HCT116 (cell line): Measurements from ENCODE around the gene ZNF423. TPM values are rescaled to one million over a fixed set of nuclear protein-coding genes. Genes with fewer than 3 reads are reported as not detected.

Source experiments
- ATAC-seq: fragments of 200-7000 bp; cut with Tn5 transposase; 2 replicates; pipeline ENCODE4 v1.9.1; 2020; ENCODE audit warnings: mild to moderate bottlenecking, moderate library complexity
- BruUV-seq: library from RNA; stranded (reverse); fragments of 400-500 nt; replicated peaks from 2 replicates; lab custom pipeline; 2021; lab: Mats Ljungman, UMichigan
- CTCF ChIA-PET: fragments of 300-600 bp; sonication (Branson Sonifier 250); formaldehyde crosslinking; loops from one replicate; lab custom pipeline; 2021; ENCODE audit warnings: antibody characterized with exemption; lab: Charles Lee
- POLR2A ChIA-PET: fragments of 300-600, 350-600 bp; sonication (Branson Sonifier 250); formaldehyde crosslinking; loops from one replicate; lab custom pipeline; 2021; ENCODE audit warnings: antibody characterized with exemption; lab: Charles Lee
- RAD21 ChIA-PET, 2 experiments: fragments of 300-600 bp; sonication (Branson Sonifier 250); formaldehyde crosslinking; loops; one replicate each; lab custom pipeline; 2023; ENCODE audit warnings: low total read pairs in 2 of 2; ENCODE audit not compliant: uncharacterized antibody in 2 of 2, unreplicated experiment in 2 of 2, low non-redundant PET in 1 of 2; lab: Charles Lee
- DNase-seq: peaks from one replicate; pipeline ENCODE4 v3.0.0-alpha.2; 2010; ENCODE audit warnings: low read depth, low spot score
- H2AFZ ChIP-seq: fragments of 200-600 bp; shearing (Covaris generic), sonication (generic); 2 replicates; pipeline ENCODE4 v1.6.1; 2017; ENCODE audit warnings: low read depth, mixed run types, mixed read lengths, antibody characterized with exemption, low read length; ENCODE audit not compliant: poor library complexity, severe bottlenecking
- H3K27ac ChIP-seq: 2 replicates; pipeline ENCODE4 v1.5.1; 2012; ENCODE audit warnings: low read depth, low read length
- H3K27me3 ChIP-seq: fragments of 200-600 bp; sonication (generic); 2 replicates; pipeline ENCODE4 v1.6.1; 2016; ENCODE audit warnings: mixed run types, low read length, mixed read lengths; ENCODE audit not compliant: insufficient read depth
- H3K36me3 ChIP-seq, 2 experiments: fragments of 200-500 bp in 1 of 2; fragments of 200-600 bp in 1 of 2; sonication (Bioruptor generic) in 1 of 2; sonication (generic) in 1 of 2; 2 replicates each; pipeline versions ENCODE4 v1.5.1 to v1.6.1; 2014 to 2016; ENCODE audit warnings: low read length in 2 of 2, inconsistent platforms in 1 of 2, mixed read lengths in 1 of 2, mixed run types in 1 of 2; ENCODE audit not compliant: insufficient read depth in 2 of 2, control insufficient read depth in 1 of 2
- H3K4me1 ChIP-seq, 2 experiments: fragments of 200-600 bp in 1 of 2; sonication (generic) in 1 of 2; 2 replicates each; pipeline versions ENCODE4 v1.5.1 to v1.6.1; 2012 to 2017; ENCODE audit warnings: low read length in 2 of 2, inconsistent platforms in 1 of 2, mild to moderate bottlenecking in 1 of 2, mixed read lengths in 1 of 2, mixed run types in 1 of 2, moderate library complexity in 1 of 2; ENCODE audit not compliant: insufficient read depth in 2 of 2, control insufficient read depth in 1 of 2
- H3K4me2 ChIP-seq: fragments of 200-600 bp; sonication (generic); 2 replicates; pipeline ENCODE4 v1.6.1; 2017; ENCODE audit warnings: mixed run types, low read length, mixed read lengths
- H3K4me3 ChIP-seq, 2 experiments: fragments of 200-600 bp in 1 of 2; sonication (generic) in 1 of 2; replicated peaks in 1 of 2; 2 replicates each; pipeline ENCODE4 v1.5.1; 2011 to 2016; ENCODE audit warnings: low read length in 2 of 2, control low read depth in 1 of 2, low read depth in 1 of 2, mild to moderate bottlenecking in 1 of 2, mixed read lengths in 1 of 2, mixed run types in 1 of 2
- H3K79me2 ChIP-seq: fragments of 200-600 bp; sonication (generic); 2 replicates; pipeline ENCODE4 v1.6.1; 2017; ENCODE audit warnings: mild to moderate bottlenecking, mixed run types, low read length, moderate library complexity, mixed read lengths; ENCODE audit not compliant: insufficient read depth
- H3K9ac ChIP-seq: fragments of 200-600 bp; sonication (generic); 2 replicates; pipeline ENCODE4 v1.6.1; 2016; ENCODE audit warnings: low read length, mixed read lengths
- H3K9me2 ChIP-seq: fragments of 200-600 bp; sonication (generic), shearing (Covaris generic); 2 replicates; pipeline ENCODE4 v1.6.1; 2017; ENCODE audit warnings: mixed run types, mild to moderate bottlenecking, moderate library complexity; ENCODE audit not compliant: insufficient read depth
- H3K9me3 ChIP-seq, 2 experiments: fragments of 200-500 bp in 1 of 2; fragments of 200-600 bp in 1 of 2; sonication (Bioruptor generic) in 1 of 2; sonication (generic) in 1 of 2; 2 replicates each; pipeline ENCODE4 v1.6.1; 2014 to 2017; ENCODE audit warnings: low read length in 2 of 2, mixed read lengths in 2 of 2, inconsistent platforms in 1 of 2, low read depth in 1 of 2, mild to moderate bottlenecking in 1 of 2, mixed run types in 1 of 2, moderate library complexity in 1 of 2; ENCODE audit not compliant: control insufficient read depth in 1 of 2, insufficient read depth in 1 of 2
- H4K20me1 ChIP-seq: fragments of 200-600 bp; sonication (generic), shearing (Covaris generic); 2 replicates; pipeline ENCODE4 v1.6.1; 2017; ENCODE audit warnings: mixed run types, mild to moderate bottlenecking, moderate library complexity; ENCODE audit not compliant: insufficient read depth
- EGR1 ChIP-seq: IDR thresholded peaks from 2 replicates; pipeline ENCODE4 v1.6.1; 2012; ENCODE audit warnings: low read depth
- ELF1 ChIP-seq: IDR thresholded peaks from 2 replicates; pipeline ENCODE4 v1.6.1; 2012; ENCODE audit warnings: low read depth, borderline replicate concordance
- EZH2 ChIP-seq: fragments of 200-600 bp; sonication (generic); IDR thresholded peaks from 2 replicates; pipeline ENCODE4 v1.6.1; 2017; ENCODE audit warnings: antibody characterized with exemption, mixed run types
- JUND ChIP-seq: IDR thresholded peaks from 2 replicates; pipeline ENCODE4 v1.6.1; 2012
- MAX ChIP-seq: IDR thresholded peaks from 2 replicates; pipeline ENCODE4 v1.6.1; 2012
- POLR2A ChIP-seq: IDR thresholded peaks from 2 replicates; pipeline ENCODE4 v1.7.0; 2011; ENCODE audit warnings: borderline replicate concordance; ENCODE audit not compliant: insufficient read depth, insufficient read length; ENCODE audit errors: extremely low read depth
- REST ChIP-seq: IDR thresholded peaks from 2 replicates; pipeline ENCODE4 v1.6.1; 2012; ENCODE audit warnings: low read depth
- intact Hi-C: fragments of 100-400 bp; cut with micrococcal nuclease; formaldehyde crosslinking; loops from 2 replicates; pipeline ENCODE4 v1.10.0; 2022
- total RNA-seq: library from RNA; stranded (reverse); gene quantifications from one replicate; pipeline ENCODE4 v1.2.1, GENCODE V29; 2021; ENCODE audit not compliant: unreplicated experiment

ZNF423 gene
- total RNA-seq, 1 experiment from 2014 or later = 0.22 TPM

- ATAC-seq (no peak), DNase-seq (no peak)
- intact Hi-C loops = loop anchor here (10.0 kb wide), 1 partner anchor 136 kb away; no protein-coding TSS in a partner anchor
- peaks cover 7% of the 10 kb centered on the region in 2 experiments; a peak in 3 of 4 replicates for H3K4me1 ChIP-seq
- H3K9me2 ChIP-seq = no peaks in the 10 kb centered on the region
- H3K4me2 ChIP-seq = no peak overlapping the region
- TF ChIP-seq POLR2A = no peak
- no peak for TF ChIP-seq MAX
- no peak for TF ChIP-seq ELF1
- no peak for TF ChIP-seq EGR1
- no peak for TF ChIP-seq REST
- no peak for TF ChIP-seq EZH2
- no peak for TF ChIP-seq JUND
- no peaks in the 10 kb centered on the region; the same call in 1 of the 2 replicates for H4K20me1 ChIP-seq
- H3K4me3 ChIP-seq = no peak overlapping the region
- no peaks in the 10 kb centered on the region for H3K36me3 ChIP-seq
- H3K79me2 ChIP-seq = no peaks in the 10 kb centered on the region
- peaks cover 17% of the 10 kb centered on the region; the same call in 1 of the 2 replicates for H3K27me3 ChIP-seq
- no peak overlapping the region for H3K9ac ChIP-seq
- H3K27ac ChIP-seq = no peak overlapping the region
- no peaks in the 10 kb centered on the region for H3K9me3 ChIP-seq
- POLR2A ChIA-PET = no interaction called here
- H2AFZ ChIP-seq = no peak overlapping the region
- CTCF ChIA-PET = no interaction called here
- RAD21 ChIA-PET = no interaction called here
- no TSS peak for BruUV-seq
Measured at GRCh38 chr16:49750341-49751000, 105.4 kb downstream of the ZNF423 start.
